Psoas muscle (tissue), 8 donors: ENCODE measurements around the gene PLBD2. TPM values are rescaled to one million over a fixed set of nuclear protein-coding genes. Genes with fewer than 3 reads are reported as not detected.
"Not testable (repeated sequence)": the region's sequence is repeated elsewhere in the genome, so short reads cannot be mapped to it uniquely, and the experiment has no call there.

Experiments used
- ATAC-seq, 4 donors: fragments of 200-7000 bp; cut with Tn5 transposase; one replicate each; pipeline ENCODE4 v1.9.1; 2020; ENCODE audit warnings: moderate library complexity in 3 of 4, mild to moderate bottlenecking in 2 of 4
- DNase-seq, 2 donors: peaks; one replicate each; pipeline ENCODE4 v3.0.0-alpha.2; 2020
- H3K27ac ChIP-seq: fragments of 200-600 bp; one replicate; pipeline ENCODE4 v1.8.0; 2022
- H3K27me3 ChIP-seq, 3 donors: fragments of 200-600 bp in 1 of 3; one replicate each; pipeline versions ENCODE4 v1.6.1 to v1.8.0; 2013 to 2022; ENCODE audit warnings: low read length in 2 of 3, mild to moderate bottlenecking in 2 of 3, moderate library complexity in 1 of 3; ENCODE audit not compliant: insufficient read depth in 3 of 3
- H3K36me3 ChIP-seq, 2 donors: fragments of 200-600 bp in 1 of 2; one replicate each; pipeline versions ENCODE4 v1.6.1 to v1.8.0; 2013 to 2022; ENCODE audit warnings: low read depth in 1 of 2, mild to moderate bottlenecking in 1 of 2, moderate library complexity in 1 of 2; ENCODE audit not compliant: insufficient read depth in 1 of 2
- H3K4me1 ChIP-seq: fragments of 200-600 bp; one replicate; pipeline ENCODE4 v1.8.0; 2022
- H3K4me3 ChIP-seq: fragments of 200-600 bp; one replicate; pipeline ENCODE4 v1.8.0; 2022; ENCODE audit warnings: mild to moderate bottlenecking
- H3K9me3 ChIP-seq: fragments of 200-600 bp; one replicate; pipeline ENCODE4 v1.8.0; 2022
- CTCF ChIP-seq: fragments of 200-600 bp; IDR thresholded peaks from one replicate; pipeline ENCODE4 v1.8.0; 2022; ENCODE audit warnings: antibody characterized with exemption
- WGBS, 3 donors: extraction: QIAGEN DNeasy Blood & Tissue Kit; methylation state at CpG; one replicate each; pipeline versions ENCODE4 v1.1.6 to v1.1.7; 2013; 5-methylcytosine and 5-hydroxymethylcytosine counted together
- intact Hi-C, 2 donors: fragments of 100-400 bp; cut with DNase I; formaldehyde crosslinking; loops; one replicate each; pipeline versions ENCODE4 v1.11.0 to v1.14.2; 2022
- polyA plus RNA-seq, 3 donors: library from polyadenylated mRNA; stranded (reverse); fragments of 200-250 nt; gene quantifications; one replicate each; pipeline ENCODE4 v1.2.3, GENCODE V29; 2013
- total RNA-seq, 4 donors: library from RNA; stranded (reverse); fragmentation: NEBNext Ultra II Directional in 2 of 4; extraction: Animal tissue kit (Norgen Biotek cat#: 25700) in 2 of 4; gene quantifications; one replicate each; pipeline versions ENCODE4 v1.2.1 to v1.2.4, GENCODE V29; 2021 to 2023
- donor health status: healthy with polysubstance abuse.
- donor health status: DM: no; HTN: no; CAD: no; lungs with moderate emphysema.
- donor health status: Bipolar disorder and iron deficiency.
- donor health status: healthy.
- donor health status: DM: yes; HTN: yes; CAD: no.
- donor health status: DM: no; HTN: no; CAD: no.
- donor health status: DM: no; HTN: no; CAD: no.
- donor health status: DM: yes; HTN: yes; CAD: no.

The PLBD2 gene
- total and polyA plus RNA-seq, 7 donors, result 5.2 to 21.4 (median 15.7) TPM

DNA sequence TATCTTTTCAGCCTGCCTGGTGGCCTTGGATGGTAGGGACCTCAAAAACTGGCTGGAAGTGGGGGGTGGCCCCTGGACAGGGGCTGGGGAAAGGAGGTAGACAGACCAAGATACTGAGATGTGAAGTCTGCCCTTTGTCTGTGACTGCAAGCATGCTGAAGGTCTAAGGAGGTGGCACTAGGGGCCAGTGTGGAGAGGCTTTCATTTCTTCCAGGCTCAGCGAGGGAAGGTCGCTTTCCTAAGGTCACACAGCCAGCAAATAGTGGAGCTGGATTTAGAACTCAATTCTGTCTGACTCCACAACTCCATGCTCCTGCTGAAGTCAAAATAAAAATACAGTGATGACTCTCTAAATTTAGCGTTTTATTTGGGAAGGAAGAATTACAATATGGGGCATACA, 11.3 kb upstream of the PLBD2 start:
- Histone ChIP-seq H3K9me3 (no peaks in the 10 kb centered on the region), H3K4me3 (no peak overlapping the region), H3K27me3 (no peaks in the 10 kb centered on the region), H3K4me1 (no peaks in the 10 kb centered on the region), H3K27ac (no peak overlapping the region), H3K36me3 (no peaks in the 10 kb centered on the region)
- 91 to 97% (median 92%) methylated on average over 3 of the region's 3 CpGs for WGBS, 3 donors
- no peak for TF ChIP-seq CTCF
- intact Hi-C loops, result no loop called here
- no peak for DNase-seq
- ATAC-seq, result no peak

DNA sequence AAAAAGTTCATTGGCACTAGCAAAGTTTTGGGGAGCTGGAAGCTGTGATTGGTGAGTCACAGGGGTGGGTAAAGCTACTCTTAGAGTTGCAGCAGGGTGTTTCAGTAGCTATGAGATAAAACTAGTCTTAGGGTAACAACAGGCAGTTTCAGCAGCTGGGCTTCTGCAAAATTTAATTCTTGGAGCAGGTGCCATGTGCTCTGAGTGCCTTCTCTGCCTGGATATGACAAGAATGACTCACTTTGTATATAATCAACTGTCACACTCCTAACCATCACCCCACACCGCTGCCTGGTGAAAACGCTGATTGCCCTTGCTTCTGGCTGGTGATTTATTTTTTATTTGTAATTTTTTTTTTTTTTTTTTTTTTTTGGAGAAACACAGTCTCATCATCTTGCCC, 10.5 kb upstream of the PLBD2 start:
- intact Hi-C loops, result no loop called here
- ATAC-seq, result no peak
- peak in 1 of 2 donors; percentile 1 for DNase-seq
- Histone ChIP-seq H3K27me3 (no peaks in the 10 kb centered on the region), H3K4me3 (no peak overlapping the region), H3K36me3 (no peaks in the 10 kb centered on the region), H3K4me1 (no peaks in the 10 kb centered on the region), H3K9me3 (no peaks in the 10 kb centered on the region), H3K27ac (no peak overlapping the region)
- no peak for TF ChIP-seq CTCF
- WGBS, 3 donors, result 51 to 74% (median 65%) methylated on average over 2 of the region's 2 CpGs

GRCh38 chr12:113348849-113349536, 9.4 kb upstream of the PLBD2 start:
- no peaks in the 10 kb centered on the region for H3K4me1 ChIP-seq
- H3K27ac ChIP-seq, result no peak overlapping the region
- no peaks in the 10 kb centered on the region for H3K27me3 ChIP-seq
- no peaks in the 10 kb centered on the region for H3K36me3 ChIP-seq
- no peak overlapping the region for H3K4me3 ChIP-seq
- intact Hi-C loops, result no loop called here
- no peak for TF ChIP-seq CTCF
- DNase-seq, result no peak
- ATAC-seq, result no peak
- no peaks in the 10 kb centered on the region for H3K9me3 ChIP-seq
- 64 to 70% (median 67%) methylated on average over 19 of the region's 19 CpGs for WGBS, 3 donors

DNA sequence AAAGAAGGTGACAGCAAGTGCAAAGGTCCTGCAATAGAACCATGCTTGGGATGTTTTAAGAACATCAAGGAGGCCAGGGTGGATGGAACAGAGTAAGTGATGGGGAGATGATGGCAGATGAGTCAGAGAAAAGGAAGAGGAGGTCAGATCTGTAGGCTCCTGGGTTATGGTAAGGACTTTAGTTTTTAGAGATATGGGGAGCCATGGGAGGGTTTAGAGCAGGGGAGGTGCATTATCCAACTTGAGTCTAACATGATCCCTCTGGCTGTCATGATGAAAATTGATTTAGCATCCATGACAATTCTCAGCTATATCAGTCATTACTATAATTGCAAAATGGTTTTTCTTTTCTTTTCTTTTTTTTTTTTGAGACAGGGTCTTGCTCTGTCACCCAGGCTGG, 7.3 kb upstream of the PLBD2 start:
- no peaks in the 10 kb centered on the region for H3K9me3 ChIP-seq
- no peaks in the 10 kb centered on the region for H3K27me3 ChIP-seq
- no peaks in the 10 kb centered on the region for H3K36me3 ChIP-seq
- no peak for ATAC-seq
- no peak overlapping the region for H3K4me3 ChIP-seq
- H3K4me1 ChIP-seq, result no peaks in the 10 kb centered on the region
- no peak for TF ChIP-seq CTCF
- DNase-seq, result no peak
- H3K27ac ChIP-seq, result no peak overlapping the region
- intact Hi-C loops, result no loop called here

DNA sequence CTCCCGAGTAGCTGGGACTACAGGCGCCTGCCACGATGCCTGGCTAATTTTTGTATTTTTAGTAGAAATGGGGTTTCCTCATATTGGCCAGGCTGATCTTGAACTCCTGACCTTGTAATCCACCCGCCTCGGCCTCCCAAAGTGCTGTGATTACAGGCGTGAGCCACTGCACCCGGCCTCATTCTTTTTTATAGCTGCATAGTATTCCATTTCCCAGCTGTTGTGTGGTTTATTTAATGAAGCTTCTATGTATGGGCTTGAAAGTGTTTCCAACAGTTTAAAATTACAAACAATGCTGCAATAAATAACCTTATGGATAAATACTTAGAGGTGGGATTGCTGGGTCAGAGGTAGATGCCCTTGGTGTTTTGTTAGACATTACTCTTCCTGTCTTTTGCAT, 4.2 kb upstream of the PLBD2 start:
- H3K27ac ChIP-seq, H3K9me3 ChIP-seq, ATAC-seq, intact Hi-C loops, DNase-seq, H3K36me3 ChIP-seq, H3K4me1 ChIP-seq, H3K27me3 ChIP-seq, H3K4me3 ChIP-seq: not testable (repeated sequence)
- 87 to 90% (median 89%) methylated on average over 7 of the region's 7 CpGs for WGBS, 3 donors
